ENCODE data around the gene DPP7. TPM values are rescaled to one million over a fixed set of nuclear protein-coding genes. Genes with fewer than 3 reads are reported as not detected.

DPP7 gene
- total and polyA plus RNA-seq, 2 experiments from 2014 or later: 19.7 to 26.8 TPM

- TF ChIP-seq, protein P1, sequence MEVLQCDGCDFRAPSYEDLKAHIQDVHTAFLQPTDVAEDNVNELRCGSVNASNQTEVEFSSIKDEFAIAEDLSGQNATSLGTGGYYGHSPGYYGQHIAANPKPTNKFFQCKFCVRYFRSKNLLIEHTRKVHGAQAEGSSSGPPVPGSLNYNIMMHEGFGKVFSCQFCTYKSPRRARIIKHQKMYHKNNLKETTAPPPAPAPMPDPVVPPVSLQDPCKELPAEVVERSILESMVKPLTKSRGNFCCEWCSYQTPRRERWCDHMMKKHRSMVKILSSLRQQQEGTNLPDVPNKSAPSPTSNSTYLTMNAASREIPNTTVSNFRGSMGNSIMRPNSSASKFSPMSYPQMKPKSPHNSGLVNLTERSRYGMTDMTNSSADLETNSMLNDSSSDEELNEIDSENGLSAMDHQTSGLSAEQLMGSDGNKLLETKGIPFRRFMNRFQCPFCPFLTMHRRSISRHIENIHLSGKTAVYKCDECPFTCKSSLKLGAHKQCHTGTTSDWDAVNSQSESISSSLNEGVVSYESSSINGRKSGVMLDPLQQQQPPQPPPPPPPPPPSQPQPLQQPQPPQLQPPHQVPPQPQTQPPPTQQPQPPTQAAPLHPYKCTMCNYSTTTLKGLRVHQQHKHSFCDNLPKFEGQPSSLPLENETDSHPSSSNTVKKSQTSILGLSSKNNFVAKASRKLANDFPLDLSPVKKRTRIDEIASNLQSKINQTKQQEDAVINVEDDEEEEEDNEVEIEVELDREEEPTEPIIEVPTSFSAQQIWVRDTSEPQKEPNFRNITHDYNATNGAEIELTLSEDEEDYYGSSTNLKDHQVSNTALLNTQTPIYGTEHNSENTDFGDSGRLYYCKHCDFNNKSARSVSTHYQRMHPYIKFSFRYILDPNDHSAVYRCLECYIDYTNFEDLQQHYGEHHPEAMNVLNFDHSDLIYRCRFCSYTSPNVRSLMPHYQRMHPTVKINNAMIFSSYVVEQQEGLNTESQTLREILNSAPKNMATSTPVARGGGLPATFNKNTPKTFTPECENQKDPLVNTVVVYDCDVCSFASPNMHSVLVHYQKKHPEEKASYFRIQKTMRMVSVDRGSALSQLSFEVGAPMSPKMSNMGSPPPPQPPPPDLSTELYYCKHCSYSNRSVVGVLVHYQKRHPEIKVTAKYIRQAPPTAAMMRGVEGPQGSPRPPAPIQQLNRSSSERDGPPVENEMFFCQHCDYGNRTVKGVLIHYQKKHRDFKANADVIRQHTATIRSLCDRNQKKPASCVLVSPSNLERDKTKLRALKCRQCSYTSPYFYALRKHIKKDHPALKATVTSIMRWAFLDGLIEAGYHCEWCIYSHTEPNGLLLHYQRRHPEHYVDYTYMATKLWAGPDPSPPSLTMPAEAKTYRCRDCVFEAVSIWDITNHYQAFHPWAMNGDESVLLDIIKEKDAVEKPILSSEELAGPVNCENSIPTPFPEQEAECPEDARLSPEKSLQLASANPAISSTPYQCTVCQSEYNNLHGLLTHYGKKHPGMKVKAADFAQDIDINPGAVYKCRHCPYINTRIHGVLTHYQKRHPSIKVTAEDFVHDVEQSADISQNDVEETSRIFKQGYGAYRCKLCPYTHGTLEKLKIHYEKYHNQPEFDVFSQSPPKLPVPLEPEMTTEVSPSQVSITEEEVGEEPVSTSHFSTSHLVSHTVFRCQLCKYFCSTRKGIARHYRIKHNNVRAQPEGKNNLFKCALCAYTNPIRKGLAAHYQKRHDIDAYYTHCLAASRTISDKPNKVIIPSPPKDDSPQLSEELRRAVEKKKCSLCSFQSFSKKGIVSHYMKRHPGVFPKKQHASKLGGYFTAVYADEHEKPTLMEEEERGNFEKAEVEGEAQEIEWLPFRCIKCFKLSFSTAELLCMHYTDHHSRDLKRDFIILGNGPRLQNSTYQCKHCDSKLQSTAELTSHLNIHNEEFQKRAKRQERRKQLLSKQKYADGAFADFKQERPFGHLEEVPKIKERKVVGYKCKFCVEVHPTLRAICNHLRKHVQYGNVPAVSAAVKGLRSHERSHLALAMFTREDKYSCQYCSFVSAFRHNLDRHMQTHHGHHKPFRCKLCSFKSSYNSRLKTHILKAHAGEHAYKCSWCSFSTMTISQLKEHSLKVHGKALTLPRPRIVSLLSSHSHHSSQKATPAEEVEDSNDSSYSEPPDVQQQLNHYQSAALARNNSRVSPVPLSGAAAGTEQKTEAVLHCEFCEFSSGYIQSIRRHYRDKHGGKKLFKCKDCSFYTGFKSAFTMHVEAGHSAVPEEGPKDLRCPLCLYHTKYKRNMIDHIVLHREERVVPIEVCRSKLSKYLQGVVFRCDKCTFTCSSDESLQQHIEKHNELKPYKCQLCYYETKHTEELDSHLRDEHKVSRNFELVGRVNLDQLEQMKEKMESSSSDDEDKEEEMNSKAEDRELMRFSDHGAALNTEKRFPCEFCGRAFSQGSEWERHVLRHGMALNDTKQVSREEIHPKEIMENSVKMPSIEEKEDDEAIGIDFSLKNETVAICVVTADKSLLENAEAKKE (CRISPR knock-in tag; IDR thresholded peaks at IDR 0.05): no peak
- TF ChIP-seq CREB1 (CRISPR knock-in tag; IDR thresholded peaks at IDR 0.05; ENCODE audit: low read depth): no peak
- TF ChIP-seq POLR2AphosphoS5 (IDR thresholded peaks at IDR 0.05; ENCODE audit: low read depth): no peak
- peak; percentile 46 for TF ChIP-seq EZH2 (IDR thresholded peaks at IDR 0.05; ENCODE audit: low read depth, unreplicated experiment)
- no peak for TF ChIP-seq ZNF331 (CRISPR knock-in tag; IDR thresholded peaks at IDR 0.05; ENCODE audit: low read depth)
These were observed 48.2 kb upstream of the DPP7 start (continued) for GRCh38 chr9:137162505-137163364.

- no peaks in the 10 kb centered on the region for H4K20me1 ChIP-seq (replicated peaks; ENCODE audit: insufficient read depth)
- Mint-ChIP-seq H3K27me3 (ENCODE audit: insufficient read depth, low read depth, poor library complexity) (peaks cover 88% of the 10 kb centered on the region), H3K36me3 (ENCODE audit: low read depth) (no peaks in the 10 kb centered on the region), H3K27ac (no peak overlapping the region), H3K4me3 (peak overlapping the region; percentile 69), H3K9me3 (no peaks in the 10 kb centered on the region), H3K4me1 (no peaks in the 10 kb centered on the region; the same call in 2 of the 3 replicates)
- no peaks in the 10 kb centered on the region for H3K36me3 ChIP-seq (ENCODE audit: insufficient read depth)
- H3K27me3 ChIP-seq (ENCODE audit: insufficient read depth): peaks cover 83% of the 10 kb centered on the region
- no peak overlapping the region for H3K27ac ChIP-seq (ENCODE audit: low read depth)
- peak overlapping the region; percentile 82 for H3K4me2 ChIP-seq
- peaks cover 2% of the 10 kb centered on the region; the same call in 1 of the 2 replicates for H3K4me1 ChIP-seq (ENCODE audit: insufficient read depth)
- H3K4me3 ChIP-seq: peak overlapping the region; percentile 62
- peak; percentile 32 for ATAC-seq
- H3F3A ChIP-seq (replicated peaks; ENCODE audit: low read depth): peaks cover 4% of the 10 kb centered on the region; the same call in 1 of the 2 replicates
- peak overlapping the region; percentile 56; the same call in 1 of the 2 replicates for H2AFZ ChIP-seq
- H3K9me2 ChIP-seq (ENCODE audit: insufficient read depth): no peaks in the 10 kb centered on the region
- no peaks in the 10 kb centered on the region for H3K79me2 ChIP-seq (replicated peaks; ENCODE audit: insufficient read depth)
- DNase-seq (ENCODE audit: low spot score): peak; percentile 73
- TF ChIP-seq JUNB (IDR thresholded peaks at IDR 0.05; ENCODE audit: unreplicated experiment) (no peak), ZNF331 (CRISPR knock-in tag; IDR thresholded peaks at IDR 0.05; ENCODE audit: low read depth) (no peak), POLR2AphosphoS5 (IDR thresholded peaks at IDR 0.05; ENCODE audit: low read depth) (no peak), EZH2 (IDR thresholded peaks at IDR 0.05; ENCODE audit: low read depth, unreplicated experiment) (no peak), REST (IDR thresholded peaks at IDR 0.05; ENCODE audit: unreplicated experiment) (no peak), NANOG (IDR thresholded peaks at IDR 0.05; ENCODE audit: borderline replicate concordance) (no peak), CREB1 (CRISPR knock-in tag; IDR thresholded peaks at IDR 0.05; ENCODE audit: low read depth) (no peak)
- TF ChIP-seq, protein P2, sequence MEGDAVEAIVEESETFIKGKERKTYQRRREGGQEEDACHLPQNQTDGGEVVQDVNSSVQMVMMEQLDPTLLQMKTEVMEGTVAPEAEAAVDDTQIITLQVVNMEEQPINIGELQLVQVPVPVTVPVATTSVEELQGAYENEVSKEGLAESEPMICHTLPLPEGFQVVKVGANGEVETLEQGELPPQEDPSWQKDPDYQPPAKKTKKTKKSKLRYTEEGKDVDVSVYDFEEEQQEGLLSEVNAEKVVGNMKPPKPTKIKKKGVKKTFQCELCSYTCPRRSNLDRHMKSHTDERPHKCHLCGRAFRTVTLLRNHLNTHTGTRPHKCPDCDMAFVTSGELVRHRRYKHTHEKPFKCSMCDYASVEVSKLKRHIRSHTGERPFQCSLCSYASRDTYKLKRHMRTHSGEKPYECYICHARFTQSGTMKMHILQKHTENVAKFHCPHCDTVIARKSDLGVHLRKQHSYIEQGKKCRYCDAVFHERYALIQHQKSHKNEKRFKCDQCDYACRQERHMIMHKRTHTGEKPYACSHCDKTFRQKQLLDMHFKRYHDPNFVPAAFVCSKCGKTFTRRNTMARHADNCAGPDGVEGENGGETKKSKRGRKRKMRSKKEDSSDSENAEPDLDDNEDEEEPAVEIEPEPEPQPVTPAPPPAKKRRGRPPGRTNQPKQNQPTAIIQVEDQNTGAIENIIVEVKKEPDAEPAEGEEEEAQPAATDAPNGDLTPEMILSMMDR (conservative IDR thresholded peaks at IDR 0.05; ENCODE audit: low read depth in 2 of 2): no peak
These were observed 47.3 kb upstream of the DPP7 start for GRCh38 chr9:137161558-137162486.
